NCI-H69 (cell line): ENCODE results near the gene ZYX.
A peak's percentile ranks its signal among the peaks of the same experiment; 100 is the strongest.
"Not testable (repeated sequence)": the region's sequence is repeated elsewhere in the genome, so short reads cannot be mapped to it uniquely, and the experiment has no call there.

Experiments
- DNase-seq: peaks from one replicate; lab custom pipeline; 2025; lab: John Stamatoyannopoulos, UW

ZYX gene

DNA sequence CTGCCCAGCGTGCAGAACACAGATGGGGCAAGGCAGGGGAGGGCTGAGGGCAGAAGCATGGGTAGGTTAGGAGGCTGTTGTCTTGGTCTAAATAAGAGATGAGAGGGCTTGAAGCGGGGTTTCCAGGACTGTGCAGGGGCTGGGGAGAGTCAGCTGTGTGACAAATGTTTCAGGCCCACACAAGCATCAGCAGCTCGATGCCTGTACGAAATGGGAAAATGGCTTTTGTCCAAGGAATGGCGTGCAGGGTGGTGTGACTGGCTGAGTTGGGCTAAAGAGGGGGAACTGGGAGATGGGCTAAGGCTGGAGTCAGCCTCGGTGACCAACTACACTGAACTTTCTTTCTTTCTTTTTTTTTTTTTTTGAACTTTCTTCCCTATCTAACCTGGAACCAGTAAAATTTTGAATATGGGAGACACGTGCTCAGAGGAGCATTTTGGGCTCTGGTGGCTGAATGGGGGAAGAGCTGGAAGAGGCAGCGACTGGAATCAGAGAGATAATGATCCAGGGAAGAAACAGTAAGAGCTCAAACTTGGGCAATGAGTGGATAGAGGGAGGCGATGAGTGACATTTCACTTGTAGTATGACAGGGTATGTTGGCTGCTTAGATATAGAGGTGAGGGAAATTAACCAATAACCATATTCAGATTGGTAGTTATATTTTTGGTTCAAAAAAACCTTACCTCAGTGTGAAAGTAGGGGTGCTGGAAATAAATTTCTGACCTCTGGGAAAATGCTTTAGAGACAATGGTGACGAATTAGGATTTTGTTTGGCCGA, 37.7 kb downstream of the ZYX start:
- DNase-seq = no peak

- peak; percentile 56 for DNase-seq
Observed at GRCh38 chr7:143419880-143420279, 38.7 kb downstream of the ZYX start.

DNA sequence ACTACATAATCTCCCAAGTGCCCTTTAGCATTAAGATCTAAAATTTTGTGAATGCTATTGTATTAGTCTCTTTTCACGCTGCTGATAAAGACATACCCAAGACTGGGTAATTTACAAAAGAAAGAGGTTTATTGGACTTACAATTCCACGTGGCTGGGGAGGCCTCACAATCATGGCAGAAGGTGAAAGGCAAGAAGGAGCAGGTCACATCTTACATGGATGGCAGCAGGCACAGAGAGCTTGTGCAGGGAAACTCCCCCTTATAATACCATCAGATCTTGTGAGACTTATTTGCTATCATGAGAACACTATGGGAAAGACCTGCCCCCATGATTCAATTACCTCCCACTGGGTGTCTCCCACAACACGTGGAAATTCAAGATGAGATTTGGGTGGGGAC, 39.5 kb downstream of the ZYX start:
- DNase-seq = not testable (repeated sequence)

DNA sequence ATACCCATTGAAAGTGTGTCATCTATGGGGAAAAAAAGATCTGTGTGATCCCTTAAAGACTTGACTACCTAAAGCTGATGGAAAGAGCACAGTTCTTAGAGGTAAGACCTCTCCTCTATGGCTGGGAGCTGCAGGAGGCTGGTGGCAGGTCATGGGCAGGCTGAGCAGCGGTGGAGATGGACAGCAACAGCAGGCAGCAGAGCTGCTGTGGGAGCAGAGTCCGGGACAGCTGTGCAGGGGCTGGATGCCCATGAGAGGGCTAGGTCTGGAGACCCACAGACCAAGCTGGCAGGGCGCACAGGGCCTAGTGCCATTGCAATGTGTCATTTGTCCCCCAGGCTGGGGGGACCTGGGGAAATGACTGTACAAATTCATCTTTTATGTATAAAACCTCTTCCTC, 40.9 kb downstream of the ZYX start:
- DNase-seq = no peak

DNA sequence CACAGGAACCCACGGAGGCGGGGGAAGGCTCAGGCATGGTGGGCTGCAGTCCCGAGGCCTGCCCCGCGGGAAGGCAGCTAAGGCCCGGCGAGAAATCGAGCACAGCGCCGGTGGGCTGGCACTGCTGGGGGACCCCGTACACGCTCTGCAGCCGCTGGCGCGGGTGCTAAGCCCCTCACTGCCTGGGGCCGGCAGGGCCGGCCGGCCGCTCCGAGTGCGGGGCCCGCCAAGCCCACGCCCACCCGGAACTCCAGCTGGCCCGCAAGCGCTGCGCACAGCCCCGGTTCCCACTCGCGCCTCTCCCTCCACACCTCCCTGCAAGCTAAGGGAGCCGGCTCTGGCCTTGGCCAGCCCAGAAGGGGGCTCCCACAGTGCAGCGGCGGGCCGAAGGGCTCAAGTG, 43.3 kb downstream of the ZYX start:
- not testable (repeated sequence) for DNase-seq

DNA sequence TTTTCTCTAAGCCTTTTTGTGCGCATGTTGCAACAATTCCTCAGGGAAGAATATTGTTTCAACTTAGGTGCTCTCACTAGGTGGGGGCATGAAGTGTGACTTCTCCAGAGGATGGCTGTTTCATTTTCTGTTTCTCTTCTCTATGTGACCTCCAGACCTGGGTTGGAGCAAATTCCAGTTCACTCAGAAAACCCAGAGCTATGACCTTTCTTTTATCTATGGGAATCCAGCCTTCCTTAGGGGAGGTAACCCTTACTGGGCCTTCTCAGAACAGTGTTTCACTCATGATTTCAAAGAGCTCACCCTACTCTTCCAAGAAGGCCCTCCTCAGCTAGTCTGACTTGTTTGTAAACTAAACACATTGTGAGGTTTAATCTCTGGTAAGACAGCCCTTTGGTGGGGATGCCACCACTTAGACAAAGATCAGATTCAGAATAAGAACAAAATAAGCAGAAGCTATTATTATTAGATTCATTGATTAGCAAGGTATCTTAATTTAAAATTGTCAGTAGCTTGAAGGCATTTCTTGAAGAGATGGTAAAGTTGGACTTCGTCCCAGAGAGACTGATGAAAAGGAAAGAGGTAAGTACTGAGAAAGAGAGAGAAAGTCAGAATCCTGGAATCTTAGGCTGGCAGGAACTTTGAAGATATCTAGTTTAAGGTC, 45.5 kb downstream of the ZYX start:
- DNase-seq = no peak

GRCh38 chr7:143429770-143430698, 48.9 kb downstream of the ZYX start:
- no peak for DNase-seq

GRCh38 chr7:143431109-143431508, 50.0 kb downstream of the ZYX start:
- no peak for DNase-seq

DNA sequence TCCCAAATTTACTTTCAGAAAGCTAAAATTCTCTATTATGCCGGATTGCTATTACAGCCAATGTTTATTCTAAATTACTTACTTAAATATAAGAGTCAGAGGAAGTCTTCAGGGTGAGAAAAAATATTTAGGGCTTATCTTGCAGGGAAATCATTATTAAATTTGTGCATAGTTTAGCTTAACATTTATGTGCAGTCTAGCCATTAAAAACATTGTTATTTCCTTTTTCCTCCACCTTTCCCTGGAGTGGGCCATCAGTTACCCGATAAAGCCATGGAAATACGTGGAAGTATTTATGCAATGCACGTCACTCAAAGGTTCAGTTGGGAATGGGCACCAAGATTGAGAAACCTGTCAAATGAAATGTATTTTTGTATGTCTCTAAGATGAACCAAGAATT, 52.6 kb downstream of the ZYX start:
- DNase-seq = no peak

DNA sequence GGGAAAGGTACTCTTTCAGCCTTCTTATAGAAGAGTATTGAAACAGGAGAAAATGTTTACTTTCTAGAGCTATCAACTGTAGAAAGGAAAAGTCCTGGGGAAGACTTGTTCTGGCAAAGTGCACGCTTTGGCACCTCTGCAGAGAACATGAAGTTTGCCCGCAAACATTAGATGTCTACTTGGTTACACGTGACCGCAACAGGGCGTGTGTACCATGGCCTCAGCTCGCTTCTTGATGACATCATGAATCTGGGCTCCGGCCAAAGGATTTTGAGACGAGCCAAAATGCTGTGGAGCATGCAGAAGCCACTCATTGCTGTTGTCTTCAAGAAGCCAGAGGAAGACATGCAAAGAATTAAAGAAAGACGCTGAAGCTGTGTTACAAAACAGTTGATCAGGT, 53.5 kb downstream of the ZYX start:
- DNase-seq = peak; percentile 27

DNA sequence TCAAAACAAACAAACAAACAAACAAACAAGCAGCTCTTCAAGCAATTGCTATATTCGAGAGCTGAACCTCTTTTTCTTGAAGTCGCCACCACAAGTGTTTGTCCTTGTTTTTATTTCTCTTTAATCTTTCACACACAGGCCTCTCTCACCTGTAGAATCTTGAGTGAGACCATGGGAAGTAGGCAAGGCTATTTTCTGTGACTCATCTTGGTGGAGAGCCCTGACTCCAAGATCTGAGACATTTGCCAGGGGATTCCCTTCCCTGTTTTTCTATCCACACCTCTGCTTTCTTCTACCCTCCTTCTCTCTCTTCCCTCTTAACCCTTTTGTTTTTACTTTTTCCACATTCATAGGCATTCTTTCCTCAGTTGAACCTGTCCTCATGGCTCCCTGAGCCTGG, 54.1 kb downstream of the ZYX start:
- DNase-seq = no peak

DNA sequence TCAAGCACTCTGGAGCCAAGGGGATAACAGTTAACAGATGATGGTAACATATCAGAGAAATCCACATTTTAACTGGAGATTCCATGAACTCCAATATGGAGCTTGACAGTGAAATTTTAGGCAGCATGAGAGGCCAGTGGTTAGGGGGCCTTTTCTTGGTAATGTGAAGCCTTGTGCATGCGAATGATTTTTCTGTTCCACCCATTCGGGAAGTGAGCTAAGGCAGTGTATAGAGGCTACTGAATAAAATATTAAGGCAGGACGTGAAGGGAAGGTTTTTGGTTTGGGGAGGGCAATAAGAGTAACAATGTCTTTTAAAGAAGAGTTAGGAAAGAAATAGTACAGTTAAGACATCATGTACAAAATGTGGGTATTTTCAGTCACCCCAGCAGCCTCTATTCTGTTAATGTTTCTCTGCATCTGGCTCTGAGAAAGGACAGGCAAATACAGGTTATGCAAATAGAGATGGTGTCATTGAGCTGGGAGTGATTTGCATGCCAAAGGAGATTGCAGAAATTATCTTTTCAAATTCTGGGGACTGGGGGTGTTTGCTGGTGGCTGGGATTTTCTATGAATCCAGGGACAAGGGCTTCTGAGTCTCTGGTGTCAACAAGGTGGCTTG, 55.3 kb downstream of the ZYX start:
- DNase-seq = no peak

GRCh38 chr7:143437578-143437977, 56.4 kb downstream of the ZYX start:
- DNase-seq = no peak

DNA sequence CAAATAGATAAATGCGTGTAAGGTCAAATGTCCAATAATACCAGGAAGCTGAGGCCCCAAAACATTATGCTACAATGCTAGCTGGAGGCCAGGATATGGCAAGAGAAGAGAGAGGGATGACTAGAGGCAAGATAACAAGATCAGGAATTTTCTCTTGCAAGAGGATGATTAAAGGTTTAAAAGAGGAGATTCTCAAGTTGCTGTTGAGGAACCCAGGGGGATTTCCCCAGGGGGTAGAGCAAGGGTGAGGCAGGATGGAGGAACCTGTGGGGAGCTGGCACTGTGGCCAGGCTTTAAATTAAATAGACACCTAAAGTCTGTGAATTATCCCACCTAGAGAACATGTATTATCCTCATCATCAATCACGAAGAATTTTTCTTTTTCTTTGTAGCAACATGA, 58.7 kb downstream of the ZYX start:
- DNase-seq = no peak
